Caco-2 (cell line): ENCODE data around the gene OFD1. TPM values are rescaled to one million over a fixed set of nuclear protein-coding genes. Genes with fewer than 3 reads are reported as not detected.

Experiments used
- BruUV-seq: library from RNA; stranded (reverse); fragments of 400-500 nt; replicated peaks from 2 replicates; lab custom pipeline; 2021; lab: Mats Ljungman, UMichigan
- CTCF ChIA-PET: fragments of 300-600 bp; sonication (Branson Sonifier 250); formaldehyde crosslinking; loops from one replicate; lab custom pipeline; 2022; ENCODE audit warnings: antibody characterized with exemption; lab: Charles Lee
- POLR2A ChIA-PET: fragments of 300-600 bp; sonication (Branson Sonifier 250); formaldehyde crosslinking; loops from one replicate; lab custom pipeline; 2022; ENCODE audit warnings: antibody characterized with exemption; lab: Charles Lee
- DNase-seq, 2 experiments: peaks; one replicate each; pipeline versions ENCODE4 v3.0.0 to v3.0.0-alpha.2; 2020 to 2022
- H3K27me3 ChIP-seq: replicated peaks from 2 replicates; pipeline ENCODE4 v1.6.0; 2011; ENCODE audit warnings: low read length; ENCODE audit not compliant: control insufficient read depth, insufficient read depth
- H3K36me3 ChIP-seq: 2 replicates; pipeline ENCODE4 v1.5.1; 2011; ENCODE audit warnings: low read length; ENCODE audit not compliant: control insufficient read depth, insufficient read depth
- H3K4me1 ChIP-seq: fragments of 250-450 bp; sonication (Bioruptor Pico); 2 replicates; pipeline ENCODE4 v1.5.1; 2020; ENCODE audit warnings: mild to moderate bottlenecking
- H3K4me3 ChIP-seq: 2 replicates; pipeline ENCODE4 v1.5.1; 2011; ENCODE audit warnings: low read depth, mild to moderate bottlenecking, control low read depth, low read length
- H3K9me3 ChIP-seq: fragments of 250-450 bp; sonication (Bioruptor Pico); 2 replicates; pipeline ENCODE4 v1.5.1; 2020; ENCODE audit warnings: mild to moderate bottlenecking, moderate library complexity
- H3K27ac Mint-ChIP-seq: one replicate; pipeline ENCODE4 v1.8.0; 2022; ENCODE audit warnings: mixed read lengths; ENCODE audit not compliant: unreplicated experiment
- H3K27me3 Mint-ChIP-seq: one replicate; pipeline ENCODE4 v1.8.0; 2022; ENCODE audit warnings: mixed read lengths; ENCODE audit not compliant: insufficient read depth, unreplicated experiment
- H3K36me3 Mint-ChIP-seq: one replicate; pipeline ENCODE4 v1.8.0; 2022; ENCODE audit warnings: mild to moderate bottlenecking, mixed read lengths; ENCODE audit not compliant: insufficient read depth, unreplicated experiment
- H3K4me1 Mint-ChIP-seq: one replicate; pipeline ENCODE4 v1.8.0; 2022; ENCODE audit warnings: low read depth, mixed read lengths; ENCODE audit not compliant: unreplicated experiment
- H3K4me3 Mint-ChIP-seq: one replicate; pipeline ENCODE4 v1.8.0; 2022; ENCODE audit warnings: mild to moderate bottlenecking, moderate library complexity, mixed read lengths; ENCODE audit not compliant: unreplicated experiment
- H3K9me3 Mint-ChIP-seq: one replicate; pipeline ENCODE4 v1.8.0; 2022; ENCODE audit warnings: mixed read lengths; ENCODE audit not compliant: unreplicated experiment
- intact Hi-C: fragments of 100-400 bp; cut with micrococcal nuclease; formaldehyde crosslinking; loops from one replicate; pipeline ENCODE4 v1.10.0; 2022; ENCODE audit not compliant: unreplicated experiment
- total RNA-seq: library from RNA; stranded (reverse); gene quantifications from 2 replicates; pipeline ENCODE4 v1.2.3, GENCODE V29; 2022
- TF ChIP-seq, protein P1 (sequence below), 2 experiments: fragments of 200-600 bp in 1 of 2; IDR thresholded peaks; 1 replicate in 1 of 2; 2 replicates in 1 of 2; pipeline versions ENCODE4 v1.5.1 to v1.8.0; 2011 to 2022; ENCODE audit warnings: antibody characterized with exemption in 1 of 2, control low read depth in 1 of 2, inconsistent platforms in 1 of 2, low read depth in 1 of 2, low read length in 1 of 2, mild to moderate bottlenecking in 1 of 2, moderate library complexity in 1 of 2; ENCODE audit not compliant: insufficient read depth in 1 of 2, severe bottlenecking in 1 of 2, unreplicated experiment in 1 of 2

Gene OFD1
- total RNA-seq, 1 experiment from 2014 or later = 34.0 TPM

DNA sequence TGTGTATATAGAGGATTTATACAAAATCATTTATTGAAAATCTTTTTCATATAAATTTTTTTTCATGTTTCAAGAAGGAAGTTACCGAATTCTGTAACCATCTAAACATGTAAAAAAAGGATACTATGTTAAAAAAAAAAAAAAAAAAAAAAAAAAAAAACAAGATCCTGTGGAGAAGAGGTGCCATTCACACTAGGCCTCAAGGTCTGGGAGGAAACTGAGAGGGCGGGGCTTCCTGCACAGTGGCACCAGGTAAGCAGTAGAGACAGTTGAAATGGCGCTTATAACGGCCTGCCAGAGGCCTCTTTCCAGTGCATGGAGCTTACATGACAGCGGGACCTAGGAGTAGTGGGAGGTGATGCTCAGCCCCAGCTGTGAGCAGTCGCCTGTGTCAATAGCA, 17.6 kb upstream of the OFD1 start:
- no peaks in the 10 kb centered on the region for H3K27me3 Mint-ChIP-seq
- ChIA-PET POLR2A (no interaction called here), CTCF (no interaction called here)
- H3K9me3 Mint-ChIP-seq = no peaks in the 10 kb centered on the region
- Histone ChIP-seq H3K9me3 (no peaks in the 10 kb centered on the region), H3K4me3 (no peak overlapping the region), H3K4me1 (no peaks in the 10 kb centered on the region; the same call in 1 of the 2 replicates), H3K27me3 (no peaks in the 10 kb centered on the region), H3K36me3 (no peaks in the 10 kb centered on the region)
- peaks cover 8% of the 10 kb centered on the region for H3K4me1 Mint-ChIP-seq
- TF ChIP-seq, protein P1, sequence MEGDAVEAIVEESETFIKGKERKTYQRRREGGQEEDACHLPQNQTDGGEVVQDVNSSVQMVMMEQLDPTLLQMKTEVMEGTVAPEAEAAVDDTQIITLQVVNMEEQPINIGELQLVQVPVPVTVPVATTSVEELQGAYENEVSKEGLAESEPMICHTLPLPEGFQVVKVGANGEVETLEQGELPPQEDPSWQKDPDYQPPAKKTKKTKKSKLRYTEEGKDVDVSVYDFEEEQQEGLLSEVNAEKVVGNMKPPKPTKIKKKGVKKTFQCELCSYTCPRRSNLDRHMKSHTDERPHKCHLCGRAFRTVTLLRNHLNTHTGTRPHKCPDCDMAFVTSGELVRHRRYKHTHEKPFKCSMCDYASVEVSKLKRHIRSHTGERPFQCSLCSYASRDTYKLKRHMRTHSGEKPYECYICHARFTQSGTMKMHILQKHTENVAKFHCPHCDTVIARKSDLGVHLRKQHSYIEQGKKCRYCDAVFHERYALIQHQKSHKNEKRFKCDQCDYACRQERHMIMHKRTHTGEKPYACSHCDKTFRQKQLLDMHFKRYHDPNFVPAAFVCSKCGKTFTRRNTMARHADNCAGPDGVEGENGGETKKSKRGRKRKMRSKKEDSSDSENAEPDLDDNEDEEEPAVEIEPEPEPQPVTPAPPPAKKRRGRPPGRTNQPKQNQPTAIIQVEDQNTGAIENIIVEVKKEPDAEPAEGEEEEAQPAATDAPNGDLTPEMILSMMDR (IDR thresholded peaks at IDR 0.05; ENCODE audit: insufficient read depth in 1 of 2, low read depth in 1 of 2, low read length in 1 of 2, severe bottlenecking in 1 of 2, unreplicated experiment in 1 of 2) = no peak
- H3K36me3 Mint-ChIP-seq = peaks cover 27% of the 10 kb centered on the region
- BruUV-seq = no TSS peak
- no peak overlapping the region for H3K27ac Mint-ChIP-seq
- no peak overlapping the region for H3K4me3 Mint-ChIP-seq
- intact Hi-C loops = no loop called here
- no peak for DNase-seq

DNA sequence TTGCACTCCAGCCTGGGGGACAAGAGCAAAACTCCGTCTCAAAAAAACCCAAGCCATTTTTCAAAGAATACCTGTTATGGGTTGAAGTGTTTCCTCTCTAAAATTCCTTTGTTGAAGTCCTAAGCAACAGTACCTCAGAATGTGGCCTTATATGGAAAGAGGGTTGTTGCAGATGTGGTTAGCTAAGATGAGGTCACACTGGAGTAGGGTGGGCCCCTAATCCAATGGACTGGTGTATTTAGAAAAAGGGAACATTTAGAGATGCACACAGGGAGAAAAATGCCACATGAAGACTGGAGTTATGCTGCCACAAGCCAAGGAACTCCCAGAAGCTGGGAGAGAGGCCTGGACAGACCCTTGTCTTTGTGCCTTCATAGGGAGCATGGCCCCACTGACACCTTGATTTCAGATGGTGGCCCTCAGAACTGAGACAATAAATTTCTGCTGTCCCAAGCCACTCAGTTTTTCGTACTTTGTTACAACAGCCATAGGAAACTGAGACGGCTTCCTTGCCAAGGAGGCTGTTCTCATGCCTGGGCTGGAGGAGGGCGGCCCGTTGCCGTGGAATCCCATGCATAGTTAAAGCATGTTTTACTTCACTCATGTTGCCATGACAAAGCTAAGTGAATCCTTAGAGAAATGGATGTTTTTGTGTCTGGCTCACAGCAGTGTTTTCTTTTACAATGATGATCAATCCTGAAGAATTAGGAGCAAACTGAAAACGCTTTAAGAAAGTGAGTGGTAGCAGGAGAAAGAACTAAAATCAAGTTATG, 16.7 kb upstream of the OFD1 start:
- CTCF ChIA-PET = no interaction called here
- Histone ChIP-seq H3K4me3 (no peak overlapping the region), H3K4me1 (peaks cover 6% of the 10 kb centered on the region; the same call in 1 of the 2 replicates), H3K36me3 (no peaks in the 10 kb centered on the region), H3K27me3 (no peaks in the 10 kb centered on the region), H3K9me3 (no peaks in the 10 kb centered on the region)
- Mint-ChIP-seq H3K27me3 (no peaks in the 10 kb centered on the region), H3K4me1 (peaks cover 8% of the 10 kb centered on the region), H3K27ac (no peak overlapping the region), H3K36me3 (peaks cover 23% of the 10 kb centered on the region), H3K9me3 (no peaks in the 10 kb centered on the region), H3K4me3 (no peak overlapping the region)
- TF ChIP-seq, protein P1 (IDR thresholded peaks at IDR 0.05; ENCODE audit: insufficient read depth in 1 of 2, low read depth in 1 of 2, low read length in 1 of 2, severe bottlenecking in 1 of 2, unreplicated experiment in 1 of 2) = no peak
- intact Hi-C loops = no loop called here
- POLR2A ChIA-PET = no interaction called here
- no peak for DNase-seq
- BruUV-seq = no TSS peak

DNA sequence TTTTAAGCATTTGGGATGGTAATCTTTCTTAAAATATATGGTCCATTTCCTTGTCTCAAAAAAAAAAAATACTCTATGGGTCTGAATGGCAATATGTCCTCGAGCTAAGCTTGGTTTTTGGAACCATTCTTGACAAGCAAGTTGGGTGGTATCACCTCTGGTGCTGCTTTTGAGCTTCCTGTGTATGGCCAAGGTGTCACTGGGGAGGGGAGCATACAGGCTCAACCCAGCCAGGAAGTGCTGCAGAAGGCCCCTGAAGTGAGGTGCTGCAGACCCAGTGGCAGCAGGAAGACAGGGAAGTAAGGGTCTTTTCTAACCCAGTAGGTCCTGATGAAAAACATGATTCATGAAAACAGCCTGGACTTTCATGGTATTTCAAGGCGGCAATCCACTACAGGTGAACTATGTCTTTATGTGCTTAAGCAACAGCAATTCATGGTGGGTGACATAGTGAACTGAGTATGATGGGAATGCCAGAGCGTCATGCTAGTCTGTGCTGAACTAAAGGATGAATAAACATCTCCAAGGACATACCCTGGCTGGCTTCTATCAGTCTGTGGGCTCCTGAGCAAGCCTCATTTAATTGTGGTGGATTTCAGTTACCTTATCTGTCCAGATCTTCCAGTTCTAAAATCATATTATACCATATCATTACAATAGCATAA, 15.2 kb upstream of the OFD1 start:
- no peaks in the 10 kb centered on the region for H3K27me3 ChIP-seq
- Mint-ChIP-seq H3K27ac (no peak overlapping the region), H3K27me3 (no peaks in the 10 kb centered on the region), H3K9me3 (no peaks in the 10 kb centered on the region), H3K36me3 (peaks cover 27% of the 10 kb centered on the region), H3K4me1 (peaks cover 15% of the 10 kb centered on the region), H3K4me3 (no peak overlapping the region)
- DNase-seq = no peak
- BruUV-seq = no TSS peak
- intact Hi-C loops = no loop called here
- peaks cover 6% of the 10 kb centered on the region; the same call in 1 of the 2 replicates for H3K4me1 ChIP-seq
- H3K36me3 ChIP-seq = no peaks in the 10 kb centered on the region
- H3K4me3 ChIP-seq = no peak overlapping the region
- ChIA-PET POLR2A (no interaction called here), CTCF (no interaction called here)
- H3K9me3 ChIP-seq = no peaks in the 10 kb centered on the region
- TF ChIP-seq, protein P1 (IDR thresholded peaks at IDR 0.05; ENCODE audit: insufficient read depth in 1 of 2, low read depth in 1 of 2, low read length in 1 of 2, severe bottlenecking in 1 of 2, unreplicated experiment in 1 of 2) = no peak
